T follicular helper cell (primary cell): Measurements from ENCODE around the gene ZNF330.
"Not testable (repeated sequence)": the region's sequence is repeated elsewhere in the genome, so short reads cannot be mapped to it uniquely, and the experiment has no call there.

Experiments used
- DNase-seq: peaks from one replicate; pipeline ENCODE4 v3.0.0-alpha.2; 2020; ENCODE audit warnings: low read depth
- total RNA-seq, 2 experiments: gene quantifications; one replicate each; lab custom pipeline; 2026; lab: John Stamatoyannopoulos, UW

The ZNF330 gene
- 44.0 to 76.0 reads per million in 2 experiments for total RNA-seq

DNA sequence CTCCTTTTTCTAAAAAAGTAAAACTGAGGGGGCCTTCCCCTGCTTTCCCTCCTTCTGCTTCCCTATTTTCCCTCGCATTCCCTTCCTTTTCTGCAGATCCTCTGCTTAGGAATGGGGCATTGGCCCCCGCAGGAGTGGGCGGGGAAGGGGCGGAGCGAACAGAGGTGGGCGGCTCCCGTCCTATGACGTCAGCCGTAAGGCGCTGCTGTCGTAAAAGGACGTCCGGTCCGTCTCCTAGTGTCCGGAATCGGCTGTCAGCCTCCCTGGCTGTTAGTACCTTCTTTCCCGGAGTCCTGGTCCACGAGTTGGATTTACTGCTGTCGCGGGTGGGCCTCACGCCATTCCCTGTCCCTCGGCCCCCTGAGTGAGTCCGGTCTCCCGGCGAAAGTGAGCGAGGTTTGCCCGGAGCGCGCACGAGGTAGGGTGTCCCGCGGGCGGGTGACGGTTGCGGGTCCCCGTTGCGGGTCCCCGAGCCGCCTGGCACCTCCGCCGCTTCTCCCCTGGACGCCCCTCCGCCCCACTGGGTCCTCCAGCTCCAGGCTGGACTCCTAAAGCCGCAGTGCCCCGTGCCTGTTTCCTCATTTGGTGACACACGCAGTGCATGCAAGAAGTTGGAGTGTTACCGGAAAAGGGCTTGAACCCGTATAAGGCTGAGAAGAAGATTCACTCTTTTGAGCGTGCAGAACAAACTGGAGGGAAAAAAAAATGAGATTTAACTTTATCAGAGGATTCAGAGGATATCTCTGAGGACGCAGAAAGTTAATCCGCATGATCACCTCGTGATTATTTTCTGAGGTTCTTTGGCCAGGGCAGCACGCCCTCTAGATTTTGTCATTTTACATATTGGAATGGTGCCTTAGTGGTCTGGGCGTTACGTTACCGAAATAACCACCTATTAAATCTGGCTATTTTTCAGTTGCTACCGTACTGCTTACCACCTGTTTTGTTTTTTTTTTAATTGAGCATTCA, at the start of gene ZNF330:
ZNF330 (plus strand) TSS at position 205 of the 969 bp plus-strand sequence. CDS start 1,477 bp downstream, outside the sequence.
- DNase-seq = peak; percentile 80

DNA sequence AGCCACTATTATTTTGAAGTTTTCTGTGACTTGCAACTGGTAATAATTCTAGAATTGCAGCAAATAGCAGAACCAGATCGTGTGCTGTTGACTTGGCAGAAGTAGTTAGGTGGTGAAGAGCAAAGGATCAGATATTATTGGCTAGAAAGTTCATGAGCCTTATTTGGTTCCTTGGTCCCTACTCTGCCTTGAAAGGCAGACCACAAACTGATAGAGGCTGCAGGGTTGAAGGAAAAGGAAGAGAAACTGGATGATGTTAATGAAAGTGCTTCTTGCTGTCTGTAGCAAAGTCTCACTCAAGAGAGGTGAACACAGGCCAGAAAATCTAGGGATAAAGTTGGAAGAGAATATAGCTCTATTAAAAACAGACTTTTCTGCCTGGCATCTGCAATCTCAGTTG, 46.2 kb upstream of the ZNF330 start:
- DNase-seq = no peak

- no peak for DNase-seq
Observed at GRCh38 chr4:141177171-141177570, 43.5 kb upstream of the ZNF330 start.

GRCh38 chr4:141179474-141180373, 41.0 kb upstream of the ZNF330 start:
- DNase-seq = no peak

GRCh38 chr4:141180991-141181761, 39.5 kb upstream of the ZNF330 start:
- DNase-seq = no peak

DNA sequence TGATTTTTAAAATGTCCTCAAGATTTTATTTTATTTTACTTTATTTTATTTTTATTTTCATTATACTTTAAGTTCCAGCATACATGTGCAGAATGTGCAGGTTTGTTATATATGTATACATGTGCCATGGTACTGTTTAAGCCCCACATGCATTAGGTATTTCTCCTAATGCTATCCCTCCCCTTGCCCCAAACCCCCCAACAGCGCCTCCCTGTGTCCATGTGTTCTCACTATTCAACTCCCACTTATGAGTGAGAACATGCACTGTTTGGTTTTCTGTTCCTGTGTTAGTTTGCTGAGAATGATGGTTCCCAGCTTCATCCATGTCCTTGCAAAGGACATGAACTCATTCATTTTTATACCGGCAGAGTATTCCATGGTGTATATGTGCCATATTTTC, 37.2 kb upstream of the ZNF330 start:
- DNase-seq = not testable (repeated sequence)

DNA sequence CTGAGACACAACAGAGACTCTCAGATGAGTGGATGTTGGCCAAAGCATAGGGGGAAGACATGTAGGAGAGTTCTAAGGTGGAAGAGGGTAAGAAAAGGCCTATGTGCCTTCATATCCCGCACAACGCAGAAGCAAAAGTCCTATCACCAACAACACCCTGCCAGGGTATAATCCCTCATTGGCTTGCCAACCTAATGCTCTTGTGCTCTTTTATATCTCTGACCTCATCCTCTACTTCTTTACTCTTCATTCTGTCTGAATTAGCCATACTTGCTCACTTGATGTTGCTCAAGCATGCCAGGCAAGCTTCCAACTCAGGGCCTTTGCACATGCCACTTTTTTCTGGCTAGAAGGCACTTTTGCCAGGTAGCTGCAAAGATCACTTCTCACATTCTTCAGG, 28.1 kb upstream of the ZNF330 start:
- DNase-seq = no peak

- no peak for DNase-seq
Observed at GRCh38 chr4:141193516-141194034, 27.1 kb upstream of the ZNF330 start.

DNA sequence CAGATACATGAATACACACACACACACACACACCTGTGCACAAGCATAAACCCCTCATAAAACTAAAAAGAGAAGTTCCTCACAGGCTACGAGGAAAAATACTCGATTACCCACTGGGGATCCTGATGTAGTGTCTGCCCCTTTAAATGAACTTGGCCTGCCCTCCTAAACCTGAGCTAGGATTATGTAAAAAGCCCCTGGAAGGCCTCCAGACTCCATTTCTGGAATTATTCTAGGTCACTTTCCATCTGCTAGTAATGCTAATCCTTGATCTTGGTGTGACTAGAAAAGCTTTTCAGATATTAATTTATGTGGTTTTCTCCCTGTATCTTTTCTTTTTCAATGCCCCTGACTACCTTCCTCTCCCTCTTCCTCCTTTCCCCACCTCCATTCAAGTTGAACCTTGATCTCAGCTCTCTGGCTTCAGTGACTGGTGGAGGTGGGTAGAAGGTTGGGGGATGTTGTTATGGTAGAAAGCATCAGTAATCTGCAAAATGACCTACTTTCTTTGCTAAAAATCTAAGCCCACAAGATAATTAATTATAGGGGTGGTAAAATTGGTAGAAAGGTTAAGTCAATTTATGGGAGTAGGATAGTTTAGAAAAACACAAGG, 25.5 kb upstream of the ZNF330 start:
- DNase-seq = no peak

GRCh38 chr4:141196227-141196933, 24.3 kb upstream of the ZNF330 start:
- no peak for DNase-seq

DNA sequence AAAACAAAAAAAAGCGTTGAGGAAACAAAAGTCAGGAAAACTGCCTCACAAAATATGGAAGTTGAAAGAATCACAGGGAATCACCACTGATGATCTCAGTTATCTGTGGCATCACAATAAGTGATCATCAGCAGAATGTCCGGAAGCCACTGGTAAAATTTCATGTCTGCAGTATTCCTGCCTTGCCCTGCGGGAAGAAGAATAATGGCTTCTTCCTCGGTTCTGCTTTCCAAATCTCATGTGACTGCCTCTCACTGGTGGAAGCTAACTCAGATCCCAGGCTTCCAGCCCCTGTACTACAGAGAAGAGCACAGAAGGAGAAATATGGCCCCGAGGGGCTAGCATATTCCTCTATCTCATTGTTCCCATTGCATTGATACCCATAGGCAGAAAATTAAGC, 12.7 kb upstream of the ZNF330 start:
- DNase-seq = no peak

GRCh38 chr4:141210168-141210567, 10.5 kb upstream of the ZNF330 start:
- no peak for DNase-seq

DNA sequence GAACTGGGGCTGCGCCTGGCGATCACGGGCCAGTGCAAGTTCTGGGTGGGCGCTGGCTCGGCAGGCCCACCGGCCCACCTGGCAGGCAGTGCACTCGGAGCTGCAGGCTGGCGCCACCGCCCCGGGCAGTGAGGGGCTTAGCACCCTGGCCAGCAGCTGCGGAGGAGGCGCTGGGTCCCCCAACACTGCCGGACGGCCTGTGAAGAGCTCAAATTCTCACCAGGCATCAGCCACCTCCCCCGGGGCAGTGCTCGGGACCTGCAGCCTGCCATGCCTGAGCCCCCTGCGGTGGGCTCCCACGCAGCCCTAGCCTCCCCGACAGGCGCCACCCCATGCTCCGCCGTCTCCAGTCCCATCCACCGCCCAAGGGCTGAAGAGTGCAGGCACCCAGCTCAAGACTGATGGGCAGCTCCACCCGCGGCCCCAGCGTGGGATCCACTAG, 7.1 kb upstream of the ZNF330 start:
- no peak for DNase-seq

DNA sequence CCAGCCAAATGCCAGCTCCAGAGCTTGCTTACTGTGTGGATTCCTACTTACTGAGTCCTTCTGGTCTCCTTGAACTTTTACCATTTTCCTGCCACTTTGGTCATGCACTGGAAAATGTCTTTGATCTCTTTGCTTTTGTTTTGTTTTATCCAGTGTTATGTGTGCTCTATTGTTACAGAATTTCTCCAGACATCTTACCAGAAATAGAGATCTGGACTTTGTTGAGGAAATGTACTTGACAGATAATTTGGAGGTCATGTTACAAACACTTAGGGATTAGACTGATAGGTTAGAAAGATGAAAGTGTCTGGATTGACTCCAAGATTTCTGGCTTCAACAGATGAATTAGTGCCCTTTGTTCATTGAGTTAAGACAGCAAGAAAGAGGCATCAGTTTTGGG, 5.7 kb upstream of the ZNF330 start:
- no peak for DNase-seq

DNA sequence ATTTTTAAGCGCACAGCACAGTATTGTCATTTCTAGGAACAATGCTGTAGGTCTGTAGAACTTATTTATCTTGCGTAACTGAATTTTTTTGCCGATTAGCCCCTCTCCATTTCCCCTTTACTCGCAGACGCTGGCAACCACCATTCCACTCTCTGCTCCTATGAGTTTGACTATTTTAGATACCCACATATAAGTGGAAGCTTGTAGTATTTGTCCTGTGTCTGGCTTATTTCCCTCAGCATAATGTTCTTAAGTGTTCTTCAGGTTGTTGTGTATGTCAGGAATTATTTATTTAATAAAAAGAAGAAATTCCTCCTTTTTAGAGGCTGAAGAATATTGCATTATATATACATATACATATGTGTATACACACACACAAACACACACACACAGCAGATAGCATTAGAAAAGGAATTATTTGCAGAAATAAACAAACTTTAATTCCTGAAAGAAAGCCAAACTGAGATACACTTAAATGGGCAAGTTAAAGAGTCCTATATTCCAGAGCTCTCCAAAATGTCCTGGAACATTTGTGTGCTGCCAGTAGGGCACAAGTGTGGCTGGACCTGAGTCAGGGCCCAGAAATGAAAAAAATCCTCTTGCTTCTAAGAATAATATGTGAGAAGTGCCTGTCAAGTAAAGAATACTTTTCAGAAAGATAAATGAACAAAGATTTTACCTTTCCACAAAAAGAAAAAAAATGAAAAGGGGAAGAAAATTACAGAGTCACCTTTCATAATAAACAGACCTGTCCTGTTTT, 4.5 kb upstream of the ZNF330 start:
- no peak for DNase-seq

- DNase-seq = no peak
Observed at GRCh38 chr4:141220271-141220670, 424 bp upstream of the ZNF330 start.

DNA sequence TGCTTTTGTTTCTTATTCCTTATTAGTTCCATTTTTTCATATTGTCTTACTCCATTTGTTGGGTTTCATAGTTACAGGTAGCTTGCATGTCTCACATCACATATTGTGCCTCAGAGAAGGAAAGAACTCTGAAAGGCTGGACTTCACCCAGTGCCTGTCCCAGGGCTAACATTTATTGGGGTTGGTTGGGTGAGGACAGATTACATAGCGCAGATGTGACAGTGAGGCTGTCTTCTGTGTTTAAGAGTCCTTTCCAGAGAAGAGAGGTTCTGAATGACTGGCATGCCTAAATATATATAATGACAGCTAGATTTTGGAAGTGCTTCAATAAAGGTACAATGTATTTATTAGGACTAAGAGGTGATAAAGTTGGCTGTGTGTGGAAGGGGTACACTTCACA, 2.7 kb downstream of the ZNF330 start:
- no peak for DNase-seq

DNA sequence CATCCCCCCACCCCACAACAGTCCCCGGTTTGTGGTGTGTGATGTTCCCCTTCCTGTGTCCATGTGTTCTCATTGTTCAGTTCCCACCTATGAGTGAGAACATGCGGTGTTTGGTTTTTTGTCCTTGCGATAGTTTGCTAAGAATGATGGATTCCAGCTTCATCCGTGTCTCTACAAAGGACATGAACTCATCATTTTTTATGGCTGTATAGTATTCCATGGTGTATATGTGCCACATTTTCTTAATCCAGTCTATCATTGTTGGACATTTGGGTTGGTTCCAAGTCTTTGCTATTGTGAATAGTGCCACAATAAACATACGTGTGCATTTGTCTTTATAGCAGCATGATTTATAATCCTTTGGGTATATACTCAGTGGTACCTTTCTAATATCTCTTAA, 6.6 kb downstream of the ZNF330 start:
- DNase-seq = not testable (repeated sequence)

DNA sequence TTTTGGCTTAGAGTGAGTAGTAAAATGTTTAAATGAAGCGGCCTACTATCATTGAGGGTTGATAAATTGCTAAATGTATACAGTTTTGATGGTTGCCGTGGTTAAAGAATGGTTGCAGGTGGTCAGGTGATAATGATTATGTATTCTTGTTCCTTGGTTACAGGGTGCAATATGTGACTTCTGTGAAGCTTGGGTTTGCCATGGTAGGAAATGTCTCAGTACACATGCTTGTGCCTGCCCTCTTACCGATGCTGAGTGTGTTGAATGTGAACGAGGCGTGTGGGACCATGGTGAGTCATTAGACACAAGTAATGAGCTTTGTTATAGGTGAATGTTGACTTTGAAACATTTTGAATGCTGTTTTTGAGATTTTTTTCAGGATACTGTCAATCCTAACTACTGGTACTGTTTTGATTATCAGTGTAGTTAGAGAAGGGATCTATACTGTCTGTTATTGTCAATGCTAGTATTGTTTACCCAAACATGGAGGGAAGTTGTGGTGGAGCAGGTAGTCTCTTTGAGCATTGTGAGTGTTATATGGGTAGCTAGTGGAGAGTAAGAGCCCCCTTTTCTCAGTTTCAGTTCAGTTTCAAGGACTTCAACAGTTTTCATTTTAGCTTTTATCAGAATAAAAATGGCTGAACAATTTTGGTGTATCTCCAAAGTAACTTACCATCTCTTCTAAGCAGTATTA, 8.9 kb downstream of the ZNF330 start:
- DNase-seq = no peak
